VCaP (cell line): Measurements from ENCODE around the gene GUCY2D.

Experiments used
- H3K27ac ChIP-seq: fragments of 450-650 bp; 2 replicates; pipeline ENCODE4 v1.5.1; 2017
- TF ChIP-seq, protein P1 (sequence below): fragments of 450-650 bp; conservative IDR thresholded peaks from 2 replicates; pipeline ENCODE4 v1.5.1; 2017; ENCODE audit warnings: mild to moderate bottlenecking, moderate library complexity

The GUCY2D gene

GRCh38 chr17:8005967-8006730 lies 3.7 kb downstream of the GUCY2D start:
- TF ChIP-seq, protein P1, sequence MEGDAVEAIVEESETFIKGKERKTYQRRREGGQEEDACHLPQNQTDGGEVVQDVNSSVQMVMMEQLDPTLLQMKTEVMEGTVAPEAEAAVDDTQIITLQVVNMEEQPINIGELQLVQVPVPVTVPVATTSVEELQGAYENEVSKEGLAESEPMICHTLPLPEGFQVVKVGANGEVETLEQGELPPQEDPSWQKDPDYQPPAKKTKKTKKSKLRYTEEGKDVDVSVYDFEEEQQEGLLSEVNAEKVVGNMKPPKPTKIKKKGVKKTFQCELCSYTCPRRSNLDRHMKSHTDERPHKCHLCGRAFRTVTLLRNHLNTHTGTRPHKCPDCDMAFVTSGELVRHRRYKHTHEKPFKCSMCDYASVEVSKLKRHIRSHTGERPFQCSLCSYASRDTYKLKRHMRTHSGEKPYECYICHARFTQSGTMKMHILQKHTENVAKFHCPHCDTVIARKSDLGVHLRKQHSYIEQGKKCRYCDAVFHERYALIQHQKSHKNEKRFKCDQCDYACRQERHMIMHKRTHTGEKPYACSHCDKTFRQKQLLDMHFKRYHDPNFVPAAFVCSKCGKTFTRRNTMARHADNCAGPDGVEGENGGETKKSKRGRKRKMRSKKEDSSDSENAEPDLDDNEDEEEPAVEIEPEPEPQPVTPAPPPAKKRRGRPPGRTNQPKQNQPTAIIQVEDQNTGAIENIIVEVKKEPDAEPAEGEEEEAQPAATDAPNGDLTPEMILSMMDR: no peak
- no peak overlapping the region for H3K27ac ChIP-seq

DNA sequence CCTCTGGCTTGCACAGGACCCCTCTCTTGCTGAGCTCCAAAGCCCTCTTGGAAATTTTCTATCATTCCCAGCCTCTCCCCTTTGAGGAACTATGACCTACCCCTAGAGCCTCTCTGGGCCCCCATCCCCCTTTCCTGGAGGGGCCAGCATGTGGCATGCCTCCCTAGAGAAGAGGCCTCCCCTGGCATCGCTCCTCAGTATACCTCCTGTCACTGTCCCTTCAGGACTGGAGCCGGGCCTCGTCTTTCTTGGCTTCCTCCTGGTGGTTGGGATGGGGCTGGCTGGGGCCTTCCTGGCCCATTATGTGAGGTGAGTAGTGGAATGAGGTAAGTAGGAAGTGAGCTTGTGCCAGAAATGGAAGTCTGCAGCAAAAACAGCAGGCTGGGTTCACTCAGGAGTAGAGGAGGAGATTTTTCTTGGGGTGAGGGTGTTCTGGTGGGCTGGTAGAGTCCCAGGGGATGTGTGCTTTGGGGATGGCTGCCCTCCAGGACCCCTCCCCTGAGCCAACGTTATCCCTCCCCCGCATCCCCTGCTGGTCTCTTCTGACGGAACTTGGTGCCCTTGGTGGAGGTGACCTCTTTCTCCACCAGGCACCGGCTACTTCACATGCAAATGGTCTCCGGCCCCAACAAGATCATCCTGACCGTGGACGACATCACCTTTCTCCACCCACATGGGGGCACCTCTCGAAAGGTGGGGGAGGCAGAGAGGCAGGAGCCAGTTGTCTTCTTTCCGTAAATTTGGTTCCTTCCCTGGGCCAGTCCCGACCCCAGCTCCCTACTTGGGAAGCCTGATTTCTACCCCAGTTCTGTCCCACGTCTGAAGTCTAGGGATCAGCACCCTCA lies 4.6 kb downstream of the GUCY2D start:
- no peak overlapping the region for H3K27ac ChIP-seq
- TF ChIP-seq, protein P1: no peak

- TF ChIP-seq, protein P1: no peak
- H3K27ac ChIP-seq: no peak overlapping the region
Observed at GRCh38 chr17:8007836-8008235, 5.4 kb downstream of the GUCY2D start.

DNA sequence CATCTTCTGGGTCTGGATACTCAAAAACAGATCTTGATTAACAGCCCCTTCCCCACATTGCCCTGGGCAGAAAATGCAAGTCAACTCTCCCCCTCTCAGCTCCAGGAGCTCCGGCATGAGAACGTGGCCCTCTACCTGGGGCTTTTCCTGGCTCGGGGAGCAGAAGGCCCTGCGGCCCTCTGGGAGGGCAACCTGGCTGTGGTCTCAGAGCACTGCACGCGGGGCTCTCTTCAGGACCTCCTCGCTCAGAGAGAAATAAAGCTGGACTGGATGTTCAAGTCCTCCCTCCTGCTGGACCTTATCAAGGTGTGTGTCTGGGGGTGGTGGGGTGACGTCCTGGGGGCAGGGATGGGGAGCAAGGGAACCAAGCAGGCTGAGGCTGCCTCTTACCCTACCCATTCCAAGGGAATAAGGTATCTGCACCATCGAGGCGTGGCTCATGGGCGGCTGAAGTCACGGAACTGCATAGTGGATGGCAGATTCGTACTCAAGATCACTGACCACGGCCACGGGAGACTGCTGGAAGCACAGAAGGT lies 9.7 kb downstream of the GUCY2D start:
- no peak overlapping the region for H3K27ac ChIP-seq
- TF ChIP-seq, protein P1: no peak

- no peak overlapping the region for H3K27ac ChIP-seq
- TF ChIP-seq, protein P1: no peak
Observed at GRCh38 chr17:8012996-8013640, 10.7 kb downstream of the GUCY2D start.

DNA sequence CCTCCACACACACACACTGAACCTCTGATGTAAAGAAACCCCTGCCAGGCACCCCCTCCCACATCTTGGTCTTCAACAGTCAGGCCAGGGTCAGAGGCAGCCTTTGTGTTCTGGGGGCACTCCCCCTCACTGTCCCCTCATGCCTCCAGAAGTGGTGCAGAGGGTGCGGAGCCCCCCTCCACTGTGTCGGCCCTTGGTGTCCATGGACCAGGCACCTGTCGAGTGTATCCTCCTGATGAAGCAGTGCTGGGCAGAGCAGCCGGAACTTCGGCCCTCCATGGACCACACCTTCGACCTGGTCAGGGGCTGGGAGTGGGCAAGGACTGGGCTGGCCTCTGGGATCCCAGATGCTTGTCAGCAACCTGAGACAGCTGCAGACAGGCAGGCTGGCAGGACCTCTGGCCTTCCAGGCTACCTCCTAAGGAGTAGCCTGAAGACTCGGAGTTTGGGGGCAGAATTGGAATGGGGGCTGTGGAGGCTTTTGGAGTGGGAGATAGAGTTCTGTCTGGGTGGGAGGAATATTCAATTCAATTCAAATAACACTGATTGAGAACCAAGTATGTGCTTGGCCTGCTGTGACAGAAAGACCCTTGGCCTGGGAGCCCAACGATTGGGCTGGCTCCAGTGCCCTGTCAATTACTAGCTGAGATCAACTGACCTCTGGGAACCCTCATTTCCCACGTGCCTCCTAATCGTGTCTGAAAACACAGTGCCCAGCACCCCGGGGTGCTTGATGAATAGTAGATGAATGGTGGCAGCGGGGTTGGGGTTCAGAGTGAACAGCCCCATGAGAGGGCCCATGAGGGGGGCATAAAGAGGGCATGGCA lies 11.5 kb downstream of the GUCY2D start:
- TF ChIP-seq, protein P1: no peak
- no peak overlapping the region for H3K27ac ChIP-seq
